GM12872 (cell line): Measurements from ENCODE around the gene TOMM20.

Source experiments
- CTCF ChIP-seq: IDR thresholded peaks from 3 replicates; pipeline ENCODE4 v1.5.1; 2011; ENCODE audit warnings: low read depth, mild to moderate bottlenecking, low read length, moderate library complexity; ENCODE audit not compliant: insufficient read depth

TOMM20 gene

DNA sequence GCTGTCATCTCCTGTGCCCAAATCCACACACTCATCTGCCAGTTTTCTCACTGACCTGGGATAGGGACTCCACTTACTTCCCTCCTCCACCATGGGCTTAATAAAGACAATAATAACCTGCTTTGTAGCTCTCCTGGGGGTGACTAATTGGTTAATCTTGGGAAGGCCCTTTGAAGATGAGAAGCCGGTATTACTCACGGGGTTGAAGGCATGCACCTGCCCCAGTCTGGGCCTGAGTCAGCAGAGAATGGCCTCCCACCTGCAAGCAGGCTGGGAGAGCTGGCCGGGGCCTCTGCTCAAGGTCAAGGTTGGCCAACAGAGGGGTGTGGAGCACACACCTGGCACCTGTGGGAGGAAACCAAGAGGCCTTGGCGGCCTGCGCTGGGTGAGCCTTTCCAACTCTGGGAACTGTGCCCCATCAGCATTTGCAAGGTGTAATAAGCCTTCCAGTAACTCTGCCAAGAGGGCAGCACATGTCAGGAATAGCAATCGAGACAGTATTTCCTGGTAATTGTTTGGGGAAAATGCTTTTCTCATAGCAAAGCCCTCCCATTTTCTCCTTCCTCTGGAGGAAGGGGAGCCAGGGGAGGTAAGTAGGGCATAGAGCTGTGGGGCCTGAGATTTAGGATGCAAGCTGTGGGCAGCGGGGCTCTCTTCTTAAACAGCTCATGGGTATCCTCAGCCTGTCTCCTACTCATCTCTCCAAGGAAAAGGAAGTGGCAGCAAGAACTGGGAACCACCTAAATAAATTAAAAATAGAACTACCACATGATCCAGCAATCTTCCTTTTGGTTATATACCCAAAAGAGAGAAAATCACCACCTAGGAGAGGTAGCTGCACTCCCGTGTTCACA is 49.0 kb downstream of the TOMM20 start:
- TF ChIP-seq CTCF, result no peak

GRCh38 chr1:235078480-235079381 is 49.9 kb downstream of the TOMM20 start:
- no peak for TF ChIP-seq CTCF

DNA sequence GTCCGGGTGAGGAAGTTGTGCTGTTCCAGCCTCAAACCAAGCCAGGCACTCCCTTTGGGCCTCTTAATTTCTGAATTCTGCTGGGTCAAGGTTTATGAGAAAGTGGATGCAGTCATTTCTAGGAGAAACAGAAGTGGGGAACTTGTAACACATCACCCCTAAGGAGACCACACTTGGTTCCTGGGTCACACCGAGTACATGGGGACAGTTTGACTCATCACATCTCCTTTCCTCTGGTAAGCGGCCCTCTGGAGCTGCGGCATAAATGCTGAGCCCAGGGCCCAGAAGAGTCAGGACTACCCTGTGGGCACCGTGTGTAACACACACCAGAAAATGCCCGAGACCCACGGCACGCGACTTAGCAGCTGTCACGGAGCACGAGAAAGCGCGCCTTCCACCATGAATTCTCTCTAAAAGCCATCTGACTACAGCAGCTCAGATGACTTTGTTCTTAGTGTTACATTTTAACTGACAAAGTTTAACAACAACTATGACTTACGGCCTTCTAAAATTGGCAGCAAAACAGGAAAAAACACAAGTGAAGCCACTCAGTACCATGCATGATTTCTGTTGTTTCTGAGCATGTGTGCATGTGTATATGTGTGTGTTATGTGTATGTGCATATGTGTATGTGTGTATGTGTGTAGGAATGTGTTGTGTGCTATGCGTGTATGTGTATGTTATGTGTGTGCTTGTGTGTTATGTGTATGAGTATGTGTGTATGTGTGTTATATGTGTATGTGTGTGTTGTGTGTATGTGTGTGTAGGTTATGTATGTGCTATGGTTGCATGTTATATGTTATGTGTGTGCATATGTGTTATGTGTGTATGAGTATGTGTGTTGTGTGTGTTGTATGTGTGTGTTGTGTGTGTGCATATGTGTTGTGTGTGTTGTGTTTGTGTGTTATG is 50.8 kb downstream of the TOMM20 start:
- TF ChIP-seq CTCF, result no peak

GRCh38 chr1:235077163-235077540 is 51.5 kb downstream of the TOMM20 start:
- TF ChIP-seq CTCF, result no peak

DNA sequence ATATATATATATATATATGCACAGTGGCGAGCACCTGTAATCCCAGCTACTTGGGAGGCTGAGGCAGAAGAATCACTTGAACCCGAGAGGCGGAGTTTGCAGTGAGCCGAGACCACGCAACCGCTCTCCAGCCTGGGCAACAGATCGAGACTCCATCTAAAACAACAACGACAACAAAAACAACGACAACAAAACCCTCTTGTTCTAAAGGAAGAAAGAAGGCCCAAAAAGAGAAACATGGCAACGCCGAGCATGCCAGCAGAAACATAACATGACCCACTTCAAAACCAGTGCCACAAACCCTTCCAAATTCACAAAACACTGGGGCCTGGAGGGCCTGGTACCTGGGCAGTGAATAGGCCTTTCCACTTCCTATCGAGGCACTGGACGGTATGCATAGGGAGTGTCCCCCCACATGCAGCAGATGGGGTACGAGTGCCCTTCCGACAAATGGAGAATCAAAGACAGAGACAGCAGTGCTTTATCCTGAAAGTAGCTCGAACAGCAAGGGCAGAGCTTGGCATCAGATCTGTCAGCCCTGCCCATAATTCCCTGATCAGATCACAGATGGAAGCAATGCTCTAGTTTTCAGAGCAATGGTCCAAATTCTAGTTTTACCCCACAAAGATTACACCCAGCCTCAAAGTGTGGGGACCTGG is 52.0 kb downstream of the TOMM20 start:
- no peak for TF ChIP-seq CTCF

GRCh38 chr1:235075777-235076308 is 52.8 kb downstream of the TOMM20 start:
- TF ChIP-seq CTCF, result no peak
